HG03064 (cell line): ENCODE results near the gene GNAO1.

Source experiments
- ATAC-seq: cut with Tn5 transposase; IDR thresholded peaks from one replicate; pipeline ENCODE4 v1.9.1; 2021; ENCODE audit warnings: low read depth; ENCODE audit not compliant: unreplicated experiment

The GNAO1 gene

DNA sequence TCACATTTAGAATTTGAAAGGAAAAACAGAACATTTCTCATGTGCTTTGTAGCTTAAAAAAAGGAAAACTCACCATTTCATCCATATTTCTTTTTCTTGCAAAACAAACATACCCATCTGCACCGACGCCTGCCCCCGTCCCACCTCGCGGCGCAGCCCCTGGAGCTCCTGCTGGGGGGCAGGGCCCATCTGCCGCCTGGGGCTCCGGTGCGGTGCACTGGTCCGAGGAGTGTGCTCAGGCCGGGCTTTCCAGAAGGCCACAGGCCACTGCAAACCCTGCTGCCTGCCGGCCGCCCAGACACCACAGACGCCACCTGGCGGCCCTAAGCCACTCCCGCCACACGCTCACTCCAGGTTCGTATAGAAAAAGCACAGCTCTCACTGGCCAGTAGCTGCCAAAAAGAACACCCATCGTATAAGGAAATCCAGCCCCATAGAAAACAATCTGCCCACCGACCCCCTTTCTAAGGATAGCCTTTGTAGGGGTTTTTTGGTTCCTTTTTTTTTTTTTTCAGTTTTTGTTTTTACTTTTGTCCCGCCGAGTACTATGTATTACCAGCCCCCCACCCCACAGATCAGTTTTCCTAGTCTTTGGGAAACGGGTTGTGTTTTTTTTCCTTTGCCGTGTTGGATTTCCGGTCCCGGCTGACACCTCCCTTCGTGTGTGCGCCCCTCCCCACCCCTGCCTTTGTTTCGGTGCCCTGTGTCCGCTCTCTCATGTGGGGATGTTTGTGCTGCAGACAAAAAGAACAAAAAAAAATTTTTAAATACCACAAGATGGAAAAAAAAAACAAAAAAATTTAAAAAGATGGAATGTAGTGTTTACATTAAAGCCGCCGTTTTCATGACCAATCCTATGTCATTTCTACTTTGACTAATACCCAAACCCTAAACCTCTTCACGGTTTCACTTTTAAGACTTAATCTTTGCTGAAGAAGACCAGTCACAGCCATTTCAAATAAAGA is 165.3 kb downstream of the GNAO1 start:
- ATAC-seq = peak; percentile 90

DNA sequence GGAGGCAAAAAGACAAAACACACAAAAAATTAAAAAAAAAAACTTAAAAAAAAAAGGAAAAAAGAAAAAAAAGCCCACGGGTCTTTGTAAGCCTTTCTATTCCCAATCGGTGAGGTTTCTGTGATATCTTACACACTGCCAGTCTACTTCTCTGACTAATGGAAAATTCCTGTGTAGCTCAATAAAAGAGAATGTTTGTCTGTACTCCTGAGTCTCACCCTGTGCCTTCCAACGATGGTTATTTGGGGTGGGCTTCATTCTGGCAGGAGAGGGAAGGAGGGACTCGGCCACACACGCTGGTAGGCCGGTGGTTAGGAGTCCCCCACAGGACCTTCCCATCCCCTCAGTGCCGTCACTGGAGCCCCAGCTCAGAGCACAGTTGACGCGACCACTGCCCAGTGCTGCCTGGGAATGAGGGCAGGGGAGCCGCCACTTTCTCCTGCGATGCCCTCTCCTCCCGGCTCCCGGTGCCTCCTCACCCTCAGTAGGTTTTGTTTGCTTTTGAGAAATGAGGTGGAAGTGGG is 166.0 kb downstream of the GNAO1 start:
- peak; percentile 18 for ATAC-seq

DNA sequence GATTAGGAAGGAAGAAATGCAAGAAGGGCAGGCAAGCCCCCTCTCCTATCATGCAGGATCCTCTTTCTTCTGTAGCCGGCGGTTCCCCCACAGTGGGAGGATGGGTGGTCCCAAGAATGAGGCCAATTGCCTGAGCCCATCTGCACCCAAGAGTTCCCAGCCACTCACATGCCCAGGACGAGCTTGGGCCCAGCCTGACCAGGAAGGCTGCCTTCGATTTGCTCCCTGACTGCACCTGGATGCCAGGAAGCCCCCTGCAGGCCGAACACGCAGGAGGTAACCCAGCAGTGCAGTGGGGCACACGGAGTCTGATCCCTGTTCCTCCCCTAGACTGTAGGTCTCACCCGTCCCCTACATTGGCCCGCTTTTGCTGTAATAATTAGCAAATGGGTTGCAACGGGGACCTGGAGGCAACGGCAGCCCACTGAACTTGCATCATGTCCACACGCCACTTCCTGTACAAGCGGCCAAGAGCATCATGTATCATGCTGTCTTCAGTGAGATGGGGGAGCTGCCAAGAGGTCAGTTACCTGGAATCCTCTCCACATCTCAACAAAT is 166.6 kb downstream of the GNAO1 start:
- ATAC-seq = no peak

DNA sequence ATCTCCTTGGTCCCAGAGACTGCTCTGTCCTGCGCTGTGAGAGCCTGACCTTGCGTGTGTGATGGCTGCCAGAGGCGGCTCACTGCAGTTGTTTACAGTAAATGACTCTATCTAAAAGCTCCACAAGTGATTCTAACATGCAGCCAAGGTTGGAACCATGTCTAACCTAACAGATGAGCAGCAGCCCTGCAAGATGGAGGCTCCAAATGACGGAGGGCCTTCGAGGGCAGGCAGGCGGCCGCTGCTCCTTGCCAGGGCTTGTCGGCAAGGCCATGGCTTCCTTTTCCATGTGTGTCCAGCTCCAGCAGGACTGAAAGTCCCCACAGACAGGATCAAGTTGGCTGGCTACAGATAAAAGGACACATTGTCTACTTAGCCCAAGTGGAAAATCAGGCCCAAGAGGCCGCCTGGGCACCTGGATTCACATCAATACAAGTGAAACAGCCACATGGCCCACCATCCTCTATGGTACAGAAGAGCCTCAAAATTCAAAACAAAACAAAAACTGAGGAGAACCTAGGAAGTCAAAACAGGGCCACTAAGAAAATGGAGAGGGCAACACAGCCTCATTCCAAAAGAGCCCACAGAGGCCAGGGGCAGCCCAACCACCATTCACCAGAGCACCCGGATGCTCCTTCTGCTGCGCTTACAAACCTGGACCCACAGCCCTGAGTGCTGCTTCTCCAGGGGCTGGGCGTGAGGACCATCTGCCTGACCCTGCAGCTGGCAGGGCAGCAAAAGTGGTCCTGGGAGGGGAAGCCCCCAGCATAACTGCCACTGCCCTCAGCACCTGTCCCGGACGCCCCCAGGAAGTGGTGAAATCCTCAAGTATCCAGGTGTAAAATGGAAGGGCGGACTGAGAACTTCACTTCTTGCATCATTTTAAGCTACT is 169.1 kb downstream of the GNAO1 start:
- no peak for ATAC-seq

DNA sequence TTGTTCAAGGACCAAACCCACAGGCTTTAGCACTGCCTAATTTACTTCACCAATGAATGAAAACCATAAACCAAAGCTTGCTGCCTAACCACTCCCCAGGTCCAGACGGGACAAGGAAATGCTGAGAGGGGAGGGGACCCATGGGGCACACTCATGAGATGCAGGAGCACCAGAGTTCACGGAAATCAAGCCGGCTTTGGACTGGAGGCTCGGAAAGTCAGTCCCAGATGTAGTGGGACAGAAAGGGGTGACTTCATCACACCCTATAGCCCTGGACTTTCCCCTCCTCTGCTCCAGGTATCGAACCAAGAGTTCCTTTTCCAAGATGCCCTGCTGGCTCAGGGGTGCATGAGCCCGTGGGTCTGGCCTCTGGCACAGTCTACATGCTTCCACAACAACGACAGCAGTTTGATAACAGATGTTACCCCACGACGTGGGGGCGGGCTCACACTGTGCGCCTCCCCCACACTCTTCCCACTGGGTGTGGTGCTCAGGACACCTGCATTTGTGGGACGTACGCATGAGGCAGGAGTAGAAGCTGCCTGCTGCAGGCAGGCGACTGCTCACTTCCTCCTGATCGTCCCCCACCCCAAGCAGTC is 170.9 kb downstream of the GNAO1 start:
- ATAC-seq = no peak

DNA sequence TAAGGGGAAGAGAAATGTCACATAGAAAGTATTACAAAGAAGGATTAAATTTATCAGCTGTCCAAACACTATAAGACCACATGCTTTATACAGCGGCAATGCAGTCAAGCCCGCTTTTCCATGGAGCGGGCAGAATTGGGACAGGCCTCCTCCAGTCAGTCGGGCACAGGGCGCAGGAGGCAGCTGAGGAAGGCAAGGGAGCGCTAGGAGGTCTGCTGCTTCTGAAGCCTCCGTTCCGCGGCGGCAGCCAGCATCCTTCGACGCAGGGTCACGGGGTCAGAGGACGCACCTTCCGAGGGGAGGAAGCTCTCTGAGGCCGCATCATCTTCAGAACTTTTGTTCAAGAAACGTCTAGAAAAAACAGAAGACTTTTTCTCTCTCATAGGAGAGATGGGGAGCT is 171.4 kb downstream of the GNAO1 start:
- no peak for ATAC-seq

DNA sequence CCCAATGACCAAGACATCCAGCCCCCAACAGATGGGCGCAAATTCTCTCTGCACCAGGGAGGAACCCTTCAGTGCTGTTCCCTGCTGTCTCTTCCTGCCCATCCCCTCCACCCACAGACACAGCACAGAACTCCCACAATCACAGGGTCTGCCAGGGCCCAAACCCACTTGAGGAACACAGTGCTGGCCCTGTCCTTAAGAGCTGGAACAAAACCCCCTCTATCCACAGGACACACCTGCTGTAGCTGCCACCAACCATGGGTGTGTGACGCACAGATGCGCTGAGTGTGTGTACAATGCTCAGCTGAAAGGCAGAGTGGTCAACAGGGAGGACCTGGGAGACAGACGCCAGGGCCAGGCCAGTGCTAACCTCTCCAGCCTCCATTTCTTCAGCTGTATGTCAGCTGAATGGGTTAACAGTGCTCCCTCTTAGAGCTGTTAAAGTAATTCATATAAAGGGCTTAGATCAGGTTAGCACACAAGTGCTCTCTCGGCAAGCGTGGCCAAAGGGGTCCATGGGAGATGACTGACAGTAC is 172.0 kb downstream of the GNAO1 start:
- no peak for ATAC-seq

DNA sequence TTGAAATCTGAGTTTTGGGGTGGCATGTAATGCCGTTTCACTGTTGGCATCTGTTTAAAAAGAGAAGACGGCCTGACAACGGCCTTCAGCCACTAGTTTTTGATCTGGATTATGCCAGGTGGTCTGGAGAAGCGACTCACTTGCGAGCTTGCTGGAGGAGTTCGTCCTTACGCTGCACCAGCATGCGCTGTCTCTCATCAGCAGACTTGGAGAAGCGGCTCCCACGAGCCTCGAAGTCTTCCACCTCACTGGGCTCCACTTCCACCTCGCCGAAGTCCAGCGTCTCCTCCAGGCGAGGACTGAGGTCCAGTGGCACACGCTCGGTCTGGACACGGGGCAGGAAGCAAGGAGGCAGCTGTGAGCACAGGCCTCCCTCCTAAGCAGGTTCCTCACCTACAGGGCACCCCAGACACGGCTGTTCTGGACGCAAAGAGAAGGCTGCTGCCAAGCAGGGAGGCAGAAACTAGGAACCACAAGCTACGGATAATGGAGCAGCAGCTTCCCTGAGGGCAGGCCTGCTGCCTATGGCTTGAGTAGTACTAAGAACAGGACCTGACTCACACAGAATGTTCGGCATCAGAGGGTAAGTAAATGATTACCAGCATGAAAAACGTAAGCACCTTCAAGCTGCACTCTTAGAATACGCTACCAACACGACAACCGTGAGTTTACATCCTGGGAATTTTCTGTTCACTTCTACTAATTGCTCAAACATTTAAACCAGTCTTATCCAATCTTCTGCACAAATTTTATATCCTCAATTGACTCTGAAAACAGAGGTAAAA is 172.7 kb downstream of the GNAO1 start:
- no peak for ATAC-seq

DNA sequence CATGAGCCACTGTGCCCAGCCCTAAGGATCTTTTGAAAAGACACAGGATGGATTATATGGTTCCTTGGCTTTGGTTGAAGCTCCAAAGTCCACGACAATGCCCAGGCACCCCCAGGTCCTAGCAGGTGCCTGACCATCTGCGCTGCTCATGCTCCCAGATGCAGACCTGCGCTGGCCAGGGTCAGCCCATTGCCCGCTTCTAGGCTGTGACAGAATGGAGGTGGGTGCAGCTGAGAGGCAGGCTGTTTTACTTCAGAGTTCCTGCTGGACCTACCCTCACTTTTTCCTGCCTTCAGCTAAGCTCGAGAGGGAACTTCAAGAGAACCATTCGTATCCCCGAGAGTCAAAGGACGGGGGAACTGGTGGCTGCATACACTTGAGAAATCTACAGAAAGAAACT is 173.6 kb downstream of the GNAO1 start:
- no peak for ATAC-seq

DNA sequence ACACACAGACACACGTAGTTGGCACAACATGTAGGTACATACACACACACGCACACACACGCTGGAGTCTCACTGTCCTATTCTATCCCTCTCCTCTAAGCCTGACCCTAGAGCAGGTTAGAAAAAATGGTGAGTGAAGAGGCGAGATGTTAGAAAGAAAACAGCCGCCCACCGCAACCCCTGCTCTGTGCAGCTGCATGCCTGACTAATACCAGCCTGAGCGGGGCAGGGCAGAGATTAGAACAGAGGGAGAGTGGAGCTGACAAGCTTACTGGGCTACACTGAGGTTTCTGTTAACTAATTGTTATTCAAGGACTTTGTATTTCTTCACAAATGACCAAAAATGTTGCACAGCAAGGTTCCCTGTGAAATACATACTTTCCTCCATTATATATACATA is 174.3 kb downstream of the GNAO1 start:
- no peak for ATAC-seq

DNA sequence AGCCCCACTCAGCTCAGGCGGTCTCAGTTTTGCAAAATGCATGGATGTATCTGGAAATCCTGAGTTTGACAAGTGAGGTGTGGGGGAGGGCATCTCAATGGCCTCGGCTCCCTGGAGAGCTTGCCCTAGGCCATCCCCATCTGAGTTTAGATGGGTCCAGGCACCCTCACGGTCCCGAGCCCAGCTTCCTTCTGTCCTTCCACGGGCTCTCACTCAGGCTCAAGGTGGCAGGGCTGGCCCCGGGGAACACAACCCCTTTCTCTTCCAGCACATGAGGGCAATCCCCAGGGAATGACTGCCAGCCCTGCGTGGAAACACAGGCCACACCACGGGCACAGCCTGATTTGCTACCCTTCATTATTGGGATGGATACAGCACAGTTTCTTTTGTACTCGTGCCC is 175.7 kb downstream of the GNAO1 start:
- ATAC-seq = no peak

DNA sequence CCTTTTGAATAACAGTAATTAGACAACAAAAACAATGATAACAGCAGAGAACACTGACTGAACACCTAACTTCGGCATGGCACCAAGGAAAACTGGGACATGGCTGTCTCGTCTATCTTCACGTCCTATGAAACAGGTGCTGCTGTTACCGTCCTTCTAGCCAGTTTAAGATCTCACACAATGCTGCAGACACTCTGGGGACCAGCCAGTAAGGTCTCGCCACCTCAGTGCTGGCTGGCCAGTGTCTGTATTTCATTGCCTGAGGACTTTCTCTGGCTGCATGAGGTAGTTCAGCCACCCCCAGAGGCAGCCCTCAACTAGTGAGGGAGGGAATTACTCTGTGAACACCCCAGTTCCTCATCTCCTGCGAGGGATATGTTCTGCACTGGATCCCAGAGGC is 176.5 kb downstream of the GNAO1 start:
- no peak for ATAC-seq

DNA sequence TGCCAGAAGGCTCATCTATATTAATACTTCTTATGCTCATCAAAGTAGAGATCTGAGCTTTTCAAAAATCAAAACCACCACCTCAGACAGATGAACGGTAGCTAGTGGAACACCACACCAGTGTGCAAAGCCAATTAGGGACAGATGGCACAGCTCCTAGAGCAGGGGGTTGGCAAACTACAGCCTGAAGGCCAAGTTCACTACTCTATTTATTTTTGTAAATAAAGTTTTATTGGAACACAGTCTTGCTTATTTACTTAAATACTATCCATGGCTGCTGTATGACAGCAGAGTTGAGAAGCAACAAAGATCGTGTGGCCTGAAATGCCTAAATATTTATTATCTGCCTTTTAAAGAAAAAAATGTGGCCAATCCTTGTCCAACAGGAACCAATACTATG is 177.3 kb downstream of the GNAO1 start:
- no peak for ATAC-seq

DNA sequence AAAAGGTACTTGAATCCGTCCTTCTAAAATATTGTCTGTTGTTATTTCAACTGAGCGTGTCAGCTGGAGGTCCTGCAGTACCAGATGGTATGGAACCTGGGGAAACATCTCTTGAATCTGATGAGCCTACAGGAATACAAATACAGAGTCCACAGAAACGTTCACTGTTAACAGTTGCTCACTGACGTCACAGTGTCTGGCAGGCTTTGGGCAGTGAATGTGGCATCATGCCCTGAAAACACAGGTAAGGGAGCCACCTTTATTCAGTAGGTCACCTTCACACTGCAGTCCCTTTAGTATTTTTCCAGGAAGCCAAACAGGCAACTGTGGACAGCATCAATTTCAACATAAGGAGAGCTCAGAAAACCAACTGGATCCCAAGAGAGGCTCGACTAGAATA is 177.9 kb downstream of the GNAO1 start:
- ATAC-seq = no peak

DNA sequence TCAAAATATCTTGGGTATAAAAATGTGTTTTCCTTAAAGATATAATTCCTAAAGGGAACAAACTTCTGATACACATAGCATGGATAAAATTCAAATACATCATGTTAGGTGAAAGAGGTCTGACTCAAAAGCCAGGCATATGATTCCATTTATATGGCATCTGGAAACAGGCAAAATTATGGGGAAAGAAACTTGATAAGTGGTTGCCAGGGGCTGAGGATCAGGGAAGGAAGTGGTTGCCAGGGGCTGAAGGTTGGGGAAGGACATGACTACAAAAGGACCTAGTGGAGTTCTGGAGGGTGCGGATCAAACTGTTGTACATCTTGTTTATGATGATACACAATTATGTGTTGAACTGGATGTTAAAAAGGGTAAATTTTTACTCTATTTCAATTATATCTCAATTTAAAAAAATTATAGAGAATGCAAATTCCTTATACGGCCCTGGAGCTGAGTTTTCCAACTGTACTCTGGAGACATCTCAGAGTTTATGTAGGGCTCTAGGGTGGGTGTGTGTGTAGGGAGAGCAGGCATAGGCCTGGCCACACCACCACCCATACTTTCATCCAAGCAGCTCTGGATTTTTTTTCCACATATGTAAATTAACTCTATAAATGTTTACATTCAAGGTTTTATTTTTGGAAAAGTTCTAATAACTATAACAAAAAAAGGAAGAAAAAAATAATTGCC is 179.0 kb downstream of the GNAO1 start:
- ATAC-seq = no peak

DNA sequence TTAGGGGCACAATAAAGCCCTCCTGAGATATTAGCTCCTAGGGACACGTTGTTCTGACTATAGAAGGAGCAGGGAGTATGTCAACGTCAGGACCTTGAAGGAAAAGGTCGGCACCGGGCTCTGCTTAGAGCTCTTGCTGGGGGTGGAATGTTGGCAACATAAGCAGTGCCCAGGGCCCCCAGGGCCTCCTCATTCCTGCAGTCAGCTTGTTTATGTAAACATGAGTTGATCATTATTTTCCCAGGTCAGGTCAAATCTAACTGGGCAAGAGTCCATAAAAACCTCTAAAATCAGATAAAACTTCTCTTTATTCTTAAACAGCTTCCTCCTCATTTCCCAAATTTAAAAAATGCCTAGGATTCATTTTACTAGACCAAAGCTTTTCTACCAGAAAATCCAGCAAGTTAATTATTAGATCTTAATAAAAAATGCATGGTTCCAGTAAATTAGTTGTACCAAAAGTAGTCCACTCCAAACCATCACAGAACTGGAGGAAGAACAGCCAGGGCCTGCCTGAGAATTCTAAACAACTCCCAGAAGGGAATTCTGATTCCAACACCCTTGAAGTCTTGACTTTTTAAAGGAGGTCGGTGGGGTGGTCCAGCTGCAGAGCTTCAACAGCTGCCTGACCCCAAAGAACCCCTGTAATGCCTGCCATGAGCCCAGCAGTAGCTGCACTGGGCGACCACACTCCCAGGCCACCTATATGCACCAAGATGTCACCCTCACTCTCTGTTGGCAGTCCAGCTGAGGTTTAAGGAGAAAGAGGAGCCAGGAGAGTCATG is 179.8 kb downstream of the GNAO1 start:
- no peak for ATAC-seq

DNA sequence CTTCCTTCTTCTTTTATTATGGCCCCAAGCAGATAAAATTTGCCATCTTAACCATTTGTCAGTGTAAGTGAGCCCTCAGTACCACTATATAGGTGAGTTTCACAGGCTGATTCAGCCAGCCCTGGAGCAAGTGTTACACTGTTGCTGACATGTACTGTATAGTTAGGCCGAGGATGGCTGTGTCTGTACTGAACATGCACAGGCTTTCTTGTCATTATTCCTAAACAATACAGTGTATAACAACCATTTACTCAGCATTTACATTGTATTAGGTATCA is 180.3 kb downstream of the GNAO1 start:
- no peak for ATAC-seq

DNA sequence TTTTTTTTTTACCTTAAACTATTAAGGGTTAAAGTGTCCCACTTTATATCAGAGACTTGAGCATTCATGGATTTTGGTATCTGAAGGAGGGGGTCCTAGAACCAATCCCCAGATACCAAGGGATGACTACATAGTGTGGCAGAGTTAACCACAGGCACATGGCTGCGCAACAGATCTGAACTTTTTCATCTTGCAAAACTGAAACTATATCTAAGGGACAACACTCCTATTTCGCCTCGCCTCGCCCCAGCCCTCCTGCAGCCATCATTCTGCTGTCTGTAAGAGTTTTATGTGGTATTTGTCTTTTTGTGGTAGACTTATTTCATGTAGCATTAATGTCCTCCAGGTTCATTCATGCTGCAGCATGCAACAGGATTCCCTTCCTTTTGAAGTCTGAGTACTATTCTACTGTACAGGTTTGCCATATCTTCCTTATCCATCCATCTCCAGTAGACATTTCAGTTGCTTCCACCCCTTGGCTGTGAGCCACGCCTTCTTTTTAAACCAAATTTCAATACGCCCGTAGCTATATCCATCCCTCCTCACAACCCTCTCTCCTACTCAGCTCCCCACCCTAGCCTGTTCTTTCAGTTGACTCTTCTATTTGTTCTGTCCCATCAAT is 180.8 kb downstream of the GNAO1 start:
- no peak for ATAC-seq
